Trophoblast cell (in vitro differentiated cells and primary cell): Measurements from ENCODE around the gene TC2N.

Source experiments
- DNase-seq, 2 donors: peaks; one replicate each; pipeline ENCODE4 v3.0.0-alpha.2; 2016
- H2AFZ ChIP-seq: 2 replicates; pipeline ENCODE4 v1.6.1; 2013; ENCODE audit warnings: low read length, moderate library complexity, mild to moderate bottlenecking; ENCODE audit not compliant: insufficient read depth, poor library complexity
- H2AK5ac ChIP-seq: 2 replicates; pipeline ENCODE4 v1.6.1; 2013; ENCODE audit warnings: mild to moderate bottlenecking, low read length
- H2BK120ac ChIP-seq: 2 replicates; pipeline ENCODE4 v1.6.1; 2013; ENCODE audit warnings: low read length, mild to moderate bottlenecking, moderate library complexity; ENCODE audit not compliant: insufficient read depth, poor library complexity
- H2BK12ac ChIP-seq: 2 replicates; pipeline ENCODE4 v1.6.1; 2013; ENCODE audit warnings: mild to moderate bottlenecking, low read length, moderate library complexity
- H2BK5ac ChIP-seq: 2 replicates; pipeline ENCODE4 v1.6.1; 2013; ENCODE audit warnings: low read length, low read depth, moderate library complexity, mild to moderate bottlenecking; ENCODE audit not compliant: poor library complexity
- H3K14ac ChIP-seq: 2 replicates; pipeline ENCODE4 v1.6.1; 2013; ENCODE audit warnings: mild to moderate bottlenecking, low read length
- H3K18ac ChIP-seq: 2 replicates; pipeline ENCODE4 v1.6.1; 2013; ENCODE audit warnings: mild to moderate bottlenecking, low read length
- H3K23ac ChIP-seq: 2 replicates; pipeline ENCODE4 v1.6.1; 2013; ENCODE audit warnings: low read length
- H3K27ac ChIP-seq: 2 replicates; pipeline ENCODE4 v1.5.1; 2013; ENCODE audit warnings: low read depth, mild to moderate bottlenecking, inconsistent platforms, low read length, moderate library complexity
- H3K27me3 ChIP-seq: 2 replicates; pipeline ENCODE4 v1.6.1; 2013; ENCODE audit warnings: inconsistent platforms, mild to moderate bottlenecking, low read length, moderate library complexity; ENCODE audit not compliant: insufficient read depth
- H3K36me3 ChIP-seq, 2 experiments: 1 replicate in 1 of 2; 2 replicates in 1 of 2; pipeline ENCODE4 v1.6.1; 2013; ENCODE audit warnings: low read length in 2 of 2, mild to moderate bottlenecking in 2 of 2, moderate library complexity in 1 of 2; ENCODE audit not compliant: insufficient read depth in 2 of 2, control insufficient read depth in 1 of 2
- H3K4ac ChIP-seq: 2 replicates; pipeline ENCODE4 v1.6.1; 2013; ENCODE audit warnings: low read depth, mild to moderate bottlenecking, low read length, moderate library complexity
- H3K4me1 ChIP-seq, 2 experiments: 1 replicate in 1 of 2; 2 replicates in 1 of 2; pipeline ENCODE4 v1.6.1; 2013; ENCODE audit warnings: low read length in 2 of 2, mild to moderate bottlenecking in 2 of 2, moderate library complexity in 1 of 2; ENCODE audit not compliant: insufficient read depth in 2 of 2, control insufficient read depth in 1 of 2
- H3K4me2 ChIP-seq: 2 replicates; pipeline ENCODE4 v1.6.1; 2013; ENCODE audit warnings: inconsistent platforms, mild to moderate bottlenecking, low read length, moderate library complexity
- H3K4me3 ChIP-seq: 2 replicates; pipeline ENCODE4 v1.5.1; 2013; ENCODE audit warnings: mild to moderate bottlenecking, low read depth, low read length, inconsistent platforms
- H3K79me1 ChIP-seq: one replicate; pipeline ENCODE4 v1.6.1; 2013; ENCODE audit warnings: low read length
- H3K79me2 ChIP-seq: 2 replicates; pipeline ENCODE4 v1.6.1; 2013; ENCODE audit warnings: low read length, mild to moderate bottlenecking; ENCODE audit not compliant: control insufficient read depth, insufficient read depth, poor library complexity
- H3K9ac ChIP-seq: 2 replicates; pipeline ENCODE4 v1.6.1; 2013; ENCODE audit warnings: mild to moderate bottlenecking, low read length
- H3K9me3 ChIP-seq: 2 replicates; pipeline ENCODE4 v1.6.1; 2013; ENCODE audit warnings: low read depth, mild to moderate bottlenecking, control low read depth, inconsistent platforms, low read length; ENCODE audit not compliant: insufficient read depth
- H4K12ac ChIP-seq: 2 replicates; pipeline ENCODE4 v1.6.1; 2013; ENCODE audit warnings: low read depth, mild to moderate bottlenecking, low read length, moderate library complexity
- H4K8ac ChIP-seq: 2 replicates; pipeline ENCODE4 v1.6.1; 2013; ENCODE audit warnings: low read depth, mild to moderate bottlenecking, low read length, moderate library complexity
- H4K91ac ChIP-seq: one replicate; pipeline ENCODE4 v1.6.1; 2013; ENCODE audit warnings: low read depth, mild to moderate bottlenecking, low read length, moderate library complexity
- whole genome bisulfite sequencing: extraction: QIAGEN DNeasy Blood & Tissue Kit; methylation state at CpG from one replicate; pipeline ENCODE4 v1.1.7; 2013; ENCODE audit warnings: missing lambda C conversion rate; ENCODE audit not compliant: insufficient read length, insufficient coverage; ENCODE audit errors: extremely low coverage; 5-methylcytosine and 5-hydroxymethylcytosine counted together

Gene TC2N

GRCh38 chr14:91755570-91756295 lies 111.6 kb downstream of the TC2N start:
- H2BK5ac ChIP-seq = no peak overlapping the region
- no peak overlapping the region for H4K12ac ChIP-seq
- H3K4ac ChIP-seq = no peak overlapping the region
- no peak overlapping the region for H3K23ac ChIP-seq
- no peak overlapping the region for H2AK5ac ChIP-seq
- H3K9ac ChIP-seq = no peak overlapping the region
- no peak overlapping the region for H3K14ac ChIP-seq
- H3K4me2 ChIP-seq = no peak overlapping the region
- H3K79me1 ChIP-seq = peaks cover 2% of the 10 kb centered on the region
- WGBS = no CpG with 5 or more reads among the region's 4 CpGs
- no peaks in the 10 kb centered on the region for H3K9me3 ChIP-seq
- H4K91ac ChIP-seq = no peak overlapping the region
- H2AFZ ChIP-seq = no peak overlapping the region
- H3K4me3 ChIP-seq = no peak overlapping the region
- peak overlapping the region; percentile 53 for H2BK12ac ChIP-seq
- H3K36me3 ChIP-seq = no peaks in the 10 kb centered on the region
- DNase-seq = peak in 1 of 2 donors; percentile 75
- no peak overlapping the region for H4K8ac ChIP-seq
- no peak overlapping the region for H3K27ac ChIP-seq
- no peaks in the 10 kb centered on the region for H3K79me2 ChIP-seq
- no peak overlapping the region for H3K18ac ChIP-seq
- H3K27me3 ChIP-seq = no peaks in the 10 kb centered on the region
- H2BK120ac ChIP-seq = no peak overlapping the region
- H3K4me1 ChIP-seq = peaks cover 3 to 6% of the 10 kb centered on the region in 2 experiments

- DNase-seq = no peak
- no peak overlapping the region for H3K4me3 ChIP-seq
- no peak overlapping the region for H2BK12ac ChIP-seq
- H4K12ac ChIP-seq = no peak overlapping the region
- no peaks in the 10 kb centered on the region for H3K36me3 ChIP-seq
- H3K79me1 ChIP-seq = peaks cover 2% of the 10 kb centered on the region
- H3K79me2 ChIP-seq = no peaks in the 10 kb centered on the region
- H4K8ac ChIP-seq = no peak overlapping the region
- no peaks in the 10 kb centered on the region for H3K27me3 ChIP-seq
- H2BK120ac ChIP-seq = no peak overlapping the region
- no peak overlapping the region for H3K23ac ChIP-seq
- no peaks in the 10 kb centered on the region for H3K9me3 ChIP-seq
- H2AK5ac ChIP-seq = no peak overlapping the region
- H3K4me2 ChIP-seq = no peak overlapping the region
- H3K4me1 ChIP-seq = peaks cover 3 to 6% of the 10 kb centered on the region in 2 experiments
- no peak overlapping the region for H4K91ac ChIP-seq
- no peak overlapping the region for H3K14ac ChIP-seq
- WGBS = no CpG with 5 or more reads among the region's 1 CpG
- no peak overlapping the region for H3K18ac ChIP-seq
- no peak overlapping the region for H2BK5ac ChIP-seq
- no peak overlapping the region for H3K9ac ChIP-seq
- H3K27ac ChIP-seq = no peak overlapping the region
- H2AFZ ChIP-seq = no peak overlapping the region
- H3K4ac ChIP-seq = no peak overlapping the region
These were observed 112.5 kb downstream of the TC2N start for GRCh38 chr14:91754819-91755218.

- H2AFZ ChIP-seq = no peak overlapping the region
- H4K91ac ChIP-seq = no peak overlapping the region
- H4K8ac ChIP-seq = no peak overlapping the region
- no peak overlapping the region for H3K4me3 ChIP-seq
- no peak overlapping the region for H2BK5ac ChIP-seq
- no peak overlapping the region for H4K12ac ChIP-seq
- no peaks in the 10 kb centered on the region for H3K27me3 ChIP-seq
- H3K9ac ChIP-seq = no peak overlapping the region
- no peak for DNase-seq
- WGBS = no CpG with 5 or more reads among the region's 1 CpG
- peaks cover 2% of the 10 kb centered on the region for H3K79me1 ChIP-seq
- peaks cover 3 to 6% of the 10 kb centered on the region in 2 experiments for H3K4me1 ChIP-seq
- no peaks in the 10 kb centered on the region for H3K36me3 ChIP-seq
- H3K14ac ChIP-seq = no peak overlapping the region
- no peak overlapping the region for H3K4ac ChIP-seq
- H3K4me2 ChIP-seq = no peak overlapping the region
- no peak overlapping the region for H3K27ac ChIP-seq
- H3K18ac ChIP-seq = no peak overlapping the region
- H2AK5ac ChIP-seq = no peak overlapping the region
- no peaks in the 10 kb centered on the region for H3K79me2 ChIP-seq
- no peaks in the 10 kb centered on the region for H3K9me3 ChIP-seq
- H2BK12ac ChIP-seq = no peak overlapping the region
- H3K23ac ChIP-seq = no peak overlapping the region
- H2BK120ac ChIP-seq = no peak overlapping the region
These were observed 113.2 kb downstream of the TC2N start for GRCh38 chr14:91754185-91754584.

- H3K4me2 ChIP-seq = no peak overlapping the region
- no peak overlapping the region for H4K8ac ChIP-seq
- H3K4me1 ChIP-seq = peaks cover 3 to 6% of the 10 kb centered on the region in 2 experiments
- no peak overlapping the region for H2AFZ ChIP-seq
- H3K4ac ChIP-seq = no peak overlapping the region
- no peak overlapping the region for H3K4me3 ChIP-seq
- peaks cover 2% of the 10 kb centered on the region for H3K79me1 ChIP-seq
- no peaks in the 10 kb centered on the region for H3K79me2 ChIP-seq
- WGBS = no CpG with 5 or more reads among the region's 4 CpGs
- H3K14ac ChIP-seq = no peak overlapping the region
- H3K18ac ChIP-seq = no peak overlapping the region
- H2AK5ac ChIP-seq = no peak overlapping the region
- H2BK5ac ChIP-seq = no peak overlapping the region
- no peaks in the 10 kb centered on the region for H3K27me3 ChIP-seq
- H3K9ac ChIP-seq = no peak overlapping the region
- no peaks in the 10 kb centered on the region for H3K9me3 ChIP-seq
- H3K27ac ChIP-seq = no peak overlapping the region
- no peaks in the 10 kb centered on the region for H3K36me3 ChIP-seq
- DNase-seq = no peak
- no peak overlapping the region for H4K12ac ChIP-seq
- H4K91ac ChIP-seq = no peak overlapping the region
- H2BK12ac ChIP-seq = no peak overlapping the region
- H2BK120ac ChIP-seq = no peak overlapping the region
- no peak overlapping the region for H3K23ac ChIP-seq
These were observed 113.7 kb downstream of the TC2N start for GRCh38 chr14:91753501-91754128.
